DMS 273 (cell line): Measurements from ENCODE around the gene OR56A4.

Source experiments
- DNase-seq: peaks from one replicate; lab custom pipeline; 2025; ENCODE audit not compliant: unreplicated experiment; lab: John Stamatoyannopoulos, UW

OR56A4 gene, protein sequence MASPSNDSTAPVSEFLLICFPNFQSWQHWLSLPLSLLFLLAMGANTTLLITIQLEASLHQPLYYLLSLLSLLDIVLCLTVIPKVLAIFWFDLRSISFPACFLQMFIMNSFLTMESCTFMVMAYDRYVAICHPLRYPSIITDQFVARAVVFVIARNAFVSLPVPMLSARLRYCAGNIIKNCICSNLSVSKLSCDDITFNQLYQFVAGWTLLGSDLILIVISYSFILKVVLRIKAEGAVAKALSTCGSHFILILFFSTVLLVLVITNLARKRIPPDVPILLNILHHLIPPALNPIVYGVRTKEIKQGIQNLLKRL

DNA sequence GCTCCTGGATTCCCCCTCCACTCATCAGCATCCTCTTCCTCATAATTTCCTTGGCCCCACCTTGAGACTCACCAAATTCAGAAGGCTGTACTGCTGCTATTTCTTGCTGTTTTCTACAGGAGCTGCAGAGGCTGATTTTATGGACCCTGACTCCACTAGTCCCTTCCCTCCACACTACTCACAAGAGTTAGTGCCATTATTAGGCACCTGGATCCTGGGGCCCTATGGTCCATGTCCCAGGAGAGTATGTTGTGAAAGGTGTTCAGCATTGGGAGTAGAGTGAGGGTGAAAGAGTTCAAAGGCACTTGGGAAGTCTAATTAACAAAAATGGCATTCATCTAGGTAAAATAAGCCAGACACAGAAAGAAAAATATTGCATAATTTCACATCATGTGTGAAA, at the start of gene OR56A4:
TSS of gene OR56A4 (minus strand) at position 101 of the 400 bp plus-strand sequence. CDS start 3,954 bp downstream, outside the sequence.
- DNase-seq = no peak

DNA sequence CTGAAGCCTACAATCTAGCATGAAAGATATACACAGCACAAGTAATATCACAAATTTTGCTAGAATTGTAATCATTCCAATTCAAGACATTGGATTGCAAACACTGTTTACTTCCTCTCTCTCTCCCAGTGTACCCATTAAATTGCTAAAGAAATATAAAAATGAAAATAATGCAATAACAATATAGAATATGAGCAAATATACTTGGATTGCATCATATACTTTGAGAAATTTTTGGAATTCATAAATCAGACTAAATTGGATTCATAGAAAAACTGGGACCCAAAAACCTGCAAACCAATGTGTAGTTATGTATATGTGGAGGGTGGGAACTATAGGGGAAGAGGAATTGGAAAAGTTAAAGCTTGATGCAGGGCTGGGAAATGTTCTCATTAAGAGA, 48.8 kb upstream of the OR56A4 start:
- DNase-seq = no peak

- no peak for DNase-seq
Measured at GRCh38 chr11:6052374-6052773, 45.6 kb upstream of the OR56A4 start.

- no peak for DNase-seq
Measured at GRCh38 chr11:6040874-6041273, 34.1 kb upstream of the OR56A4 start.

GRCh38 chr11:6030708-6031405, 24.1 kb upstream of the OR56A4 start, which contains the start of gene OR56A1:
TSS of gene OR56A1 (minus strand) at chr11:6030758. CDS start at chr11:6027692, 3,066 bp downstream.
- no peak for DNase-seq

DNA sequence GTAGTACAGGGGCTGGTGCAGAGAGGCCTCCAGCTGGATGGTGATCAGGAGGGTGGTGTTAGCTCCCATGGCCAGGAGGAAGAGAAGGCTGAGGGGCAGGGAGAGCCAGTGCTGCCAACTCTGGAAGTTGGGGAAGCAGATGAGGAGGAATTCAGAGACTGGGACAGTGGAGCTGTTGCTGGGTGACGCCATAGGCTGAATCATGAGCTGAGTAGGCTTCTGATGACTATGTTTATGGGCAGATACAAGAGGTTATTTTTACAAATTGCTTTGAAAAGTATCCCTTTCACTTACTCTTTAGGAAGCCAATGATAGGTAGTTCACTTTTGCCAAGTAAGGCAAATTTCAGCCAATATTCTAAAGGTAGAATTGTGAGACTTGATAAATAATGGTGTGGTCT, 20.8 kb upstream of the OR56A4 start:
- DNase-seq = no peak

DNA sequence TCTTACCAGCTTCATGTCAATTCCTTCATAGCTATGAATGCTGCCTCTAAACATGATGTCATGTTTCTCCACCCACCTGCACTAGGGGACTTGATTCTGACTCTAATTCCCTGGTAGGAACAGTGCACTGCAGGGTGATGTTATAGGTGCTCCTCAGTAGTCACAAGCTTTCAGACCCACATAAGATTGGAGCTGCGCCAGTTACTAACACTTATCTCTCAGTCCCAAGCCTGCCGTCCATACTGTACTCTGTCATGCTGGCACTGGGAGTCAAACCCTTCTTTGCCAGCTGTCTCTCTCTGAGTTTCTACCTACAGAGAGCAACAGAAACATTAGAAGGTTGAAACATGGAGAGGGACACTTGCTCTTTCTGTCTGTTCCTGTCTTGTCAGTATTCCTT, 18.3 kb upstream of the OR56A4 start:
- DNase-seq = no peak

- peak; percentile 32 for DNase-seq
Measured at GRCh38 chr11:6022956-6023355, 16.2 kb upstream of the OR56A4 start.

- DNase-seq = no peak
Measured at GRCh38 chr11:6013042-6013441, 6.3 kb upstream of the OR56A4 start.

DNA sequence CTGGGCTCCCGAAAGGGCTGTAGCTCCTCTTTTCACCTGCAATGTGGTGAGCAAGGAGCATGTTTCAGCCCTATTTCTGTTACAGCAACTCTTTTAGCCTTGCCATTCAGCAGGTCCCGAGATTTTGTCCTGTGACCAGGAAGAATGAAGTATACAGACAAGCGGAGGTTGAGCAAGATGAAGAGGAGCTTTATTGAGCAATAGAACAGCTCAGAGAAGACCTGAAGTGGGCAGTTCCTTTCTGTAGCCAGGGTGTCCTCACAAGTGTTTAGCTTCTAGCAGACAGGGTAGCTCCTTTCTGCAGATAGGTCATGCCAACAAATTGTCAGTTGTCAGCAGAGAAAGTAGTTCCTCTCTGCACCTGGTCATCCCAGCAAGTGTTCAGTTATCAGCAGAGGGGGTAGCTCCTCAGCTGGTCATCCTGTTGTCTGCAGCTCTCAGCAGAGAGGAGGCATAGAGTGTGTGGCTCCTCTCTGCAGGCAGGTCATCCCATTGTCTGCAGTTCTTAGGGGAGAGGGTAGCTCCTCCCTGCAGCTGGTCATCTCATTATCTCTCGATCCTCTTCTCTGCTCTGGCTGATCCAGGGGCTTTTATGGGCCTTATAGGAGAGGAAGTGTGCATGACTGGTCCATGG, 5.4 kb upstream of the OR56A4 start:
- DNase-seq = no peak

DNA sequence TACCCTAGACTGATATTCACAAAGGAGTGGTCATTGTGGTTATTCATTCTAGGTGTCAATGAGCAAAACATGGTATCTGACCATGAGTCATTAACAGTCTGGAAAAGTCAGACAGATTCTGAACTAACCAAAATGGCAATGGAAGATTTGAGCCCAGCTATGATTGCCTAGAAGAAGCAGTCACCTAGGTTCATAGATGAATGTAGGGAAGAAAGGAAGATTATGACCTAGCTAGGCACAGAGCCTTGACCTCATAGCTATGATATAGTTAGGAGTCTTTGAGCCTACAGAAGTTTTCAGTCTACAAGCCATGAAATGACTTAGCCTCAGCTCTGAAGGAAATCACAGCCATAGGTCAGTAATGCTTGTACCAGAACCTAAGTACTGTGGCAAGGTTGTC, 351 bp downstream of the OR56A4 start:
- no peak for DNase-seq

GRCh38 chr11:6002202-6002699, 4.5 kb downstream of the OR56A4 start:
- DNase-seq = no peak

GRCh38 chr11:5994791-5995190, 12.0 kb downstream of the OR56A4 start:
- DNase-seq = no peak

DNA sequence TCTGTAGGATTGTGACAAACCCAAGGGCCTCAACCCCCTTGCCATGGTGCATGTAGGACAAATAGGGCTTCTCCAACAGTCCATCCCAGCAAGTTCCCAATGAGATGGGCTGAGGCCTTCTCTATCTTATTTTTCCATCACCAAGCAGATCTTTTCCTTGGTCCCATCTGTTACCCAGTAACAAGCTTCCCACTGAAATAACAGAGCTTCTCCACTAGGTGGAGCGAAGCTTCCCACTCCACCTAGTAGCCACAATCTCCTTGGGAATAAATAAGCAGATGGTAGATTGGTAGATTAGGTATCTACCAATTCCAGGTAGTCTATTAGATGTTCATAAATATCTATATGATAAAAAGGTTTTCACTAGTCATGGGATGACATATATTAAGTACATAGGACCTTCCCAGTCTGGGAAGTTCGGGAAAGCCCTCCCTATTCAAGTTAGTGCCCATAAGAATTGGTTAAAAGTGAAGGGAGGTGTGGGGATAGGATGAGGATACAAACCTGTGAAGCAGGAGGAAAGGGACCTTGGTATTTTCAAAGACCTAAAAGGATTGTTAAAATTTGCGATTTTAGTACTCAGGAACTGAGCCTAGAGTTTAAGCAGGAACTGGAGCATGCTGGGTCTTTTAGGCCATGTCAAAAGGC, 14.0 kb downstream of the OR56A4 start:
- DNase-seq = peak; percentile 27

GRCh38 chr11:5992150-5992549, 14.6 kb downstream of the OR56A4 start:
- no peak for DNase-seq

DNA sequence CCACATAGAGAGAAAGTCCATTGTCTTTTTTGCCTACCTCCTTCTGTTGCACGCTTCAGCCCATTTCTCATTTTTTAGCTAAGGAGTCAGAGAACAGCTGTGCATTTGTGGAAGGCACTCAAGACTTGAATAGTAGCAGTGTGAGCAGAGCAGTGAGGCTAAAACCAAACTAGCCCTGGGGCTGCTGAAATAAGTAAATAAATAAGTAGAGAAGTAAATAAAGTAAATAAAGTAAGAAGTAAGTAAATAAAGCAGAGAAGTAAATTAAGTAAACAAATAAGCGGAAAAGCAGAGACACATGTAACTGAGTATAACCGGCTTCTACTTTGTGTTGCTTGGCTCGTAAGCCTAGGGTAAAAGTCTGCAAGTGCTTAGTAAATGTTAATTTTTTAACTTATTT, 17.5 kb downstream of the OR56A4 start:
- no peak for DNase-seq

- DNase-seq = no peak
Measured at GRCh38 chr11:5986885-5987284, 19.9 kb downstream of the OR56A4 start, which contains the start of gene OR52L1. TSS of gene OR52L1 (minus strand) at chr11:5986985. CDS start at chr11:5986930, 55 bp downstream.

DNA sequence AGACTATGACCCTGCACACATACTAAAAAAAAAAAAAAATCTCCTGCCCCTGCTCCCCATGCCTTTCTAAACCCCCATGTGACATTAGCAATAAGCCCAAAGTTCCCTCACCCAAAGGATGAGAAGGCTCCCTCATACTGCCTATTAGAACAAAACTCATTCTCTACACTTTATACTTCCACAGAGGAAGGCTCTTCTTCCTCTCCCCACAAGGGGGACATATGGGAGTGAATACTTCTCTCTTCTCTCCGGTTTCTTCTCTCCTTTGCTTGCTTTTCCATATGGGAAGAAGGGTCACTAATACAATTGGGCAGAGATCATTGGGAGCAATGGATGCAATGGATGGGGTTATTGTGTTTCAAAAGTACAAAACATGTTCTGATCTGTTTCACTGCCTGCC, 23.3 kb downstream of the OR56A4 start:
- no peak for DNase-seq

DNA sequence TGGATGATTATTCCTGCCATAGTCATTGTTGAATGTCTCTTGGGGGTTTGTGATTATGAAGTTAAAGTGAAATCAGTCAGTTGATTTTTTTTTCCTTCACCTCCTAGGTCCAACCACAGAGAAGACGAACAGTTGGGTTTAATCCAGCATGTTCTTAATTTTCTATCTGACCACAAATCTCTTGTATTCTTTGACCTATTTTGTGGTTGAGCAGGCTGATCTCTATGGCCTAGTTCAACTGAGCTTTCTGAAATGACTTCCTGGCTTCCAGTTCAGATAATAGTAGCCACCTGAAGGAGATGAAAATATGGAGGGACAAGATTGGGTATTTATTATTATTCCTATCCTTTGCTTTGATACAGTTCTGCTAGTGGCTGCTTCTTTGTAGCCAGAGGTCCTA, 33.2 kb downstream of the OR56A4 start:
- no peak for DNase-seq

GRCh38 chr11:5968394-5968793, 38.4 kb downstream of the OR56A4 start, which contains the start of gene OR56A5:
TSS of gene OR56A5 (minus strand) at chr11:5968494. CDS start at chr11:5968494, 0 bp downstream.
- no peak for DNase-seq

GRCh38 chr11:5967708-5968107, 39.0 kb downstream of the OR56A4 start:
- no peak for DNase-seq
